Measurements from ENCODE around the gene FMNL1.

DNA sequence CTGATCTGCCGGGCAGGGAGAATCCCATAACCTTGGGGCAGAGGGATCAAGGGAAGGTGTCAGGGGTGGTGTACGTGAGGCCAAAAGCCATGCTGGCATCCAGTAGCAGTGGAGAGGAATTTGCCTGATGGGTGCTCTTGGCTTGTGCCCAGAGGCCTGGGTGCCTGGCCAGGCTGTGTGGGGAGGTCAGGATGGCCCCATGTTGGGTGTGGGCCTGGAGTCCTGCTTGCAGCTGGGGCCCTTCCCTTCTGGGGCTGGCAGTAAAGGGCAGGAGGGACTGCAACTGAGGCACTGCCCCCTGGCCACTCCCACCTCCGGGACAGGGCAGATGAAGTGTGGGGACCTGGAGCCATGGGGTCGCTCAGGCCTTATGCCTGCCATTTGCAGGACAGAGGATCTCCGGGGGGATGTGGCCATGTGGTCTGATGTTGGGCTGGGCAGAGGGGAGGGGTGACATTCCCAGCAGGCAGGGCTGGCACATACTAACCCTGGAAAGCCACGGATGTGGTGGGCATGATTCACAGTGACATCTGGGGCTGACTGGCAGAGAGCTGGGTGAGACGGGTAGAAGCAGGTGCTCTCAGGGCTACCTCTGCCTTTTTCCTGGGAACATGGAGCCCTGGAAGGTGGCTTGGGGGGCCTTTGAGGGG lies 3.5 kb downstream of the FMNL1 start:
- TF ChIP-seq, protein P1, sequence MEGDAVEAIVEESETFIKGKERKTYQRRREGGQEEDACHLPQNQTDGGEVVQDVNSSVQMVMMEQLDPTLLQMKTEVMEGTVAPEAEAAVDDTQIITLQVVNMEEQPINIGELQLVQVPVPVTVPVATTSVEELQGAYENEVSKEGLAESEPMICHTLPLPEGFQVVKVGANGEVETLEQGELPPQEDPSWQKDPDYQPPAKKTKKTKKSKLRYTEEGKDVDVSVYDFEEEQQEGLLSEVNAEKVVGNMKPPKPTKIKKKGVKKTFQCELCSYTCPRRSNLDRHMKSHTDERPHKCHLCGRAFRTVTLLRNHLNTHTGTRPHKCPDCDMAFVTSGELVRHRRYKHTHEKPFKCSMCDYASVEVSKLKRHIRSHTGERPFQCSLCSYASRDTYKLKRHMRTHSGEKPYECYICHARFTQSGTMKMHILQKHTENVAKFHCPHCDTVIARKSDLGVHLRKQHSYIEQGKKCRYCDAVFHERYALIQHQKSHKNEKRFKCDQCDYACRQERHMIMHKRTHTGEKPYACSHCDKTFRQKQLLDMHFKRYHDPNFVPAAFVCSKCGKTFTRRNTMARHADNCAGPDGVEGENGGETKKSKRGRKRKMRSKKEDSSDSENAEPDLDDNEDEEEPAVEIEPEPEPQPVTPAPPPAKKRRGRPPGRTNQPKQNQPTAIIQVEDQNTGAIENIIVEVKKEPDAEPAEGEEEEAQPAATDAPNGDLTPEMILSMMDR (IDR thresholded peaks at IDR 0.05; ENCODE audit: insufficient read depth, low read length) = no peak
- TF ChIP-seq SPI1 (IDR thresholded peaks at IDR 0.05; ENCODE audit: borderline replicate concordance, low read depth) (no peak), POLR2AphosphoS5 (IDR thresholded peaks at IDR 0.05; ENCODE audit: low read depth) (no peak)
- TF ChIP-seq, protein P2, sequence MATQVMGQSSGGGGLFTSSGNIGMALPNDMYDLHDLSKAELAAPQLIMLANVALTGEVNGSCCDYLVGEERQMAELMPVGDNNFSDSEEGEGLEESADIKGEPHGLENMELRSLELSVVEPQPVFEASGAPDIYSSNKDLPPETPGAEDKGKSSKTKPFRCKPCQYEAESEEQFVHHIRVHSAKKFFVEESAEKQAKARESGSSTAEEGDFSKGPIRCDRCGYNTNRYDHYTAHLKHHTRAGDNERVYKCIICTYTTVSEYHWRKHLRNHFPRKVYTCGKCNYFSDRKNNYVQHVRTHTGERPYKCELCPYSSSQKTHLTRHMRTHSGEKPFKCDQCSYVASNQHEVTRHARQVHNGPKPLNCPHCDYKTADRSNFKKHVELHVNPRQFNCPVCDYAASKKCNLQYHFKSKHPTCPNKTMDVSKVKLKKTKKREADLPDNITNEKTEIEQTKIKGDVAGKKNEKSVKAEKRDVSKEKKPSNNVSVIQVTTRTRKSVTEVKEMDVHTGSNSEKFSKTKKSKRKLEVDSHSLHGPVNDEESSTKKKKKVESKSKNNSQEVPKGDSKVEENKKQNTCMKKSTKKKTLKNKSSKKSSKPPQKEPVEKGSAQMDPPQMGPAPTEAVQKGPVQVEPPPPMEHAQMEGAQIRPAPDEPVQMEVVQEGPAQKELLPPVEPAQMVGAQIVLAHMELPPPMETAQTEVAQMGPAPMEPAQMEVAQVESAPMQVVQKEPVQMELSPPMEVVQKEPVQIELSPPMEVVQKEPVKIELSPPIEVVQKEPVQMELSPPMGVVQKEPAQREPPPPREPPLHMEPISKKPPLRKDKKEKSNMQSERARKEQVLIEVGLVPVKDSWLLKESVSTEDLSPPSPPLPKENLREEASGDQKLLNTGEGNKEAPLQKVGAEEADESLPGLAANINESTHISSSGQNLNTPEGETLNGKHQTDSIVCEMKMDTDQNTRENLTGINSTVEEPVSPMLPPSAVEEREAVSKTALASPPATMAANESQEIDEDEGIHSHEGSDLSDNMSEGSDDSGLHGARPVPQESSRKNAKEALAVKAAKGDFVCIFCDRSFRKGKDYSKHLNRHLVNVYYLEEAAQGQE (IDR thresholded peaks at IDR 0.05; ENCODE audit: insufficient replicate concordance, low read depth) = no peak

All from HL-60 (cell line).